H1 (cell line): ENCODE data around the gene TLR1. TPM values are rescaled to one million over a fixed set of nuclear protein-coding genes. Genes with fewer than 3 reads are reported as not detected.

Experiments used
- CTCF ChIA-PET: fragments of 300-600 bp; sonication (Branson Sonifier 250); formaldehyde crosslinking; loops from one replicate; lab custom pipeline; 2021; ENCODE audit not compliant: partially characterized antibody; lab: Charles Lee
- POLR2A ChIA-PET: fragments of 300-600 bp; sonication (Branson Sonifier 250); formaldehyde crosslinking; loops from one replicate; lab custom pipeline; 2021; ENCODE audit warnings: inconsistent platforms; ENCODE audit not compliant: partially characterized antibody; lab: Charles Lee
- DNase-seq, 2 experiments: peaks; one replicate each; pipeline versions ENCODE4 v3.0.0 to v3.0.0-alpha.2; 2010 to 2022; ENCODE audit warnings: low spot score in 2 of 2, low read depth in 1 of 2, mixed read lengths in 1 of 2
- FAIRE-seq: peaks from 2 replicates; lab custom pipeline; 2011; peaks lifted over from hg19 to GRCh38; lab: Jason Lieb, UNC
- H2AFZ ChIP-seq: 2 replicates; pipeline ENCODE4 v1.8.1; 2012; ENCODE audit warnings: low read length, inconsistent platforms
- H2AK5ac ChIP-seq: 2 replicates; pipeline ENCODE4 v1.6.1; 2013; ENCODE audit warnings: low read depth, low read length
- H2BK120ac ChIP-seq: replicated peaks from 2 replicates; pipeline ENCODE3; 2013; ENCODE audit warnings: low read depth, low read length, inconsistent platforms
- H2BK12ac ChIP-seq: 2 replicates; pipeline ENCODE4 v1.6.1; 2013; ENCODE audit warnings: low read depth, low read length
- H2BK15ac ChIP-seq: 2 replicates; pipeline ENCODE4 v1.6.1; 2013; ENCODE audit warnings: low read length
- H2BK20ac ChIP-seq: 2 replicates; pipeline ENCODE4 v1.6.1; 2013; ENCODE audit warnings: low read length
- H2BK5ac ChIP-seq: 2 replicates; pipeline ENCODE4 v1.6.1; 2013; ENCODE audit warnings: low read depth, low read length
- H3K14ac ChIP-seq: 2 replicates; pipeline ENCODE4 v1.6.1; 2013; ENCODE audit warnings: inconsistent platforms; ENCODE audit not compliant: insufficient read length
- H3K18ac ChIP-seq: 2 replicates; pipeline ENCODE4 v1.6.1; 2013; ENCODE audit warnings: low read length; ENCODE audit errors: extremely low read depth
- H3K23ac ChIP-seq: 2 replicates; pipeline ENCODE4 v1.6.1; 2013; ENCODE audit warnings: inconsistent platforms; ENCODE audit not compliant: insufficient read length
- H3K23me2 ChIP-seq: 2 replicates; pipeline ENCODE4 v1.6.1; 2013; ENCODE audit warnings: low read depth, low read length
- H3K27ac ChIP-seq: 2 replicates; pipeline ENCODE4 v1.6.1; 2011; ENCODE audit warnings: low read depth, low read length, inconsistent platforms
- H3K27me3 ChIP-seq, 4 experiments: replicated peaks in 1 of 4; 1 replicate in 1 of 4; 2 replicates in 3 of 4; pipeline versions ENCODE4 v1.6.1 to v1.8.1; 2011 to 2013; ENCODE audit warnings: low read length in 3 of 4, mild to moderate bottlenecking in 3 of 4, inconsistent platforms in 2 of 4, mixed read lengths in 2 of 4, moderate library complexity in 1 of 4; ENCODE audit not compliant: control insufficient read depth in 3 of 4, insufficient read depth in 3 of 4; ENCODE audit errors: extremely low read depth in 1 of 4
- H3K36me3 ChIP-seq, 4 experiments: 2 replicates each; pipeline versions ENCODE4 v1.6.1 to v1.8.1; 2011 to 2013; ENCODE audit warnings: mild to moderate bottlenecking in 4 of 4, low read length in 3 of 4, moderate library complexity in 2 of 4, control low read depth in 1 of 4, inconsistent platforms in 1 of 4; ENCODE audit not compliant: insufficient read depth in 4 of 4, control insufficient read depth in 2 of 4
- H3K4ac ChIP-seq: replicated peaks from 2 replicates; pipeline ENCODE3; 2013; ENCODE audit warnings: low read length, low read depth, mixed read lengths, inconsistent platforms; ENCODE audit not compliant: insufficient read length
- H3K4me1 ChIP-seq, 4 experiments: replicated peaks in 1 of 4; 1 replicate in 1 of 4; 2 replicates in 3 of 4; pipeline versions ENCODE4 v1.6.1 to v1.8.1; 2011 to 2013; ENCODE audit warnings: low read length in 3 of 4, inconsistent platforms in 2 of 4, mixed read lengths in 1 of 4; ENCODE audit not compliant: insufficient read depth in 4 of 4, control insufficient read depth in 3 of 4
- H3K4me2 ChIP-seq, 2 experiments: 2 replicates each; pipeline versions ENCODE4 v1.6.1 to v1.8.1; 2011 to 2013; ENCODE audit warnings: low read depth in 2 of 2, low read length in 2 of 2, control low read depth in 1 of 2, inconsistent platforms in 1 of 2, mild to moderate bottlenecking in 1 of 2; ENCODE audit not compliant: insufficient read depth in 1 of 2
- H3K4me3 ChIP-seq, 4 experiments: fragments of 200-600, 300-600 bp in 1 of 4; sonication (generic), shearing (Covaris generic), sonication (Bioruptor Twin) in 1 of 4; 2 replicates each; pipeline versions ENCODE4 v1.5.1 to v1.8.1; 2011 to 2016; ENCODE audit warnings: low read length in 4 of 4, low read depth in 3 of 4, control low read depth in 2 of 4, inconsistent platforms in 2 of 4, mild to moderate bottlenecking in 2 of 4, mixed read lengths in 1 of 4, moderate library complexity in 1 of 4; ENCODE audit not compliant: insufficient read depth in 2 of 4; ENCODE audit errors: extremely low read depth in 1 of 4
- H3K56ac ChIP-seq: replicated peaks from 2 replicates; pipeline ENCODE3; 2013; ENCODE audit warnings: low read depth, mild to moderate bottlenecking, mixed read lengths, low read length, inconsistent platforms; ENCODE audit not compliant: insufficient read length
- H3K79me1 ChIP-seq: 2 replicates; pipeline ENCODE4 v1.6.1; 2013; ENCODE audit warnings: low read depth, low read length, control low read depth
- H3K79me2 ChIP-seq, 2 experiments: 2 replicates each; pipeline versions ENCODE4 v1.6.1 to v1.8.1; 2012 to 2013; ENCODE audit warnings: low read length in 2 of 2, mild to moderate bottlenecking in 2 of 2, inconsistent platforms in 1 of 2; ENCODE audit not compliant: insufficient read depth in 2 of 2, control insufficient read depth in 1 of 2
- H3K9ac ChIP-seq, 4 experiments: replicated peaks in 1 of 4; 1 replicate in 1 of 4; 2 replicates in 3 of 4; pipeline versions ENCODE4 v1.6.1 to v1.8.1; 2011 to 2013; ENCODE audit warnings: low read depth in 3 of 4, low read length in 3 of 4, control low read depth in 2 of 4, mild to moderate bottlenecking in 2 of 4, moderate library complexity in 2 of 4, inconsistent platforms in 1 of 4; ENCODE audit errors: extremely low read depth in 1 of 4
- H3K9me3 ChIP-seq, 2 experiments: 2 replicates each; pipeline versions ENCODE4 v1.6.1 to v1.8.1; 2012 to 2013; ENCODE audit warnings: mild to moderate bottlenecking in 2 of 2, moderate library complexity in 2 of 2, control low read depth in 1 of 2, inconsistent platforms in 1 of 2, low read depth in 1 of 2, low read length in 1 of 2, mixed read lengths in 1 of 2; ENCODE audit not compliant: insufficient read depth in 2 of 2
- H4K20me1 ChIP-seq, 2 experiments: replicated peaks in 1 of 2; 2 replicates each; pipeline versions ENCODE3 to v1.8.1; 2011 to 2013; ENCODE audit warnings: inconsistent platforms in 2 of 2, low read length in 2 of 2, mild to moderate bottlenecking in 1 of 2; ENCODE audit not compliant: insufficient read depth in 2 of 2, control insufficient read depth in 1 of 2
- H4K5ac ChIP-seq: 2 replicates; pipeline ENCODE4 v1.6.1; 2013; ENCODE audit warnings: low read length, low read depth, mixed read lengths, inconsistent platforms; ENCODE audit not compliant: insufficient read length
- H4K8ac ChIP-seq: 2 replicates; pipeline ENCODE4 v1.8.0; 2013; ENCODE audit warnings: mild to moderate bottlenecking, moderate library complexity, low read length, inconsistent platforms; ENCODE audit not compliant: insufficient read depth; ENCODE audit errors: extremely low read depth
- H4K91ac ChIP-seq: replicated peaks from 2 replicates; pipeline ENCODE3; 2013; ENCODE audit warnings: low read length, mixed read lengths, inconsistent platforms; ENCODE audit not compliant: insufficient read length
- BCL11A ChIP-seq, 2 experiments: IDR thresholded peaks; one replicate each; pipeline ENCODE4 v1.6.1; 2011; ENCODE audit warnings: low read depth in 2 of 2, low read length in 2 of 2, mild to moderate bottlenecking in 2 of 2
- CBX8 ChIP-seq: fragments of 300-800, 300-1000 bp; sonication (generic); IDR thresholded peaks from 2 replicates; pipeline ENCODE4 v1.7.1; 2016; ENCODE audit warnings: low read depth, low read length, borderline replicate concordance
- CHD1 ChIP-seq: IDR thresholded peaks from 2 replicates; pipeline ENCODE4 v1.6.1; 2012; ENCODE audit warnings: low read depth, low read length, improper control_type of control experiment
- HDAC2 ChIP-seq, 2 experiments: fragments of 300-600 bp in 1 of 2; sonication (generic) in 1 of 2; IDR thresholded peaks; 2 replicates each; pipeline ENCODE4 v1.6.1; 2011 to 2012; ENCODE audit warnings: low read depth in 2 of 2, low read length in 2 of 2, mild to moderate bottlenecking in 2 of 2, moderate library complexity in 2 of 2, borderline replicate concordance in 1 of 2, inconsistent platforms in 1 of 2
- NANOG ChIP-seq: IDR thresholded peaks from 2 replicates; pipeline ENCODE4 v1.6.1; 2011; ENCODE audit warnings: low read length, low read depth, mild to moderate bottlenecking, inconsistent platforms; ENCODE audit not compliant: insufficient read depth, poor library complexity, severe bottlenecking
- POLR2AphosphoS5 ChIP-seq: IDR thresholded peaks from 2 replicates; pipeline ENCODE4 v1.6.1; 2011; ENCODE audit warnings: low read depth, low read length
- RBBP5 ChIP-seq: IDR thresholded peaks from 2 replicates; pipeline ENCODE4 v1.7.1; 2012; ENCODE audit warnings: low read depth, mild to moderate bottlenecking, inconsistent platforms, low read length, moderate library complexity, borderline replicate concordance
- RXRA ChIP-seq: IDR thresholded peaks from 2 replicates; pipeline ENCODE4 v1.6.1; 2011; ENCODE audit warnings: low read depth, mild to moderate bottlenecking, low read length, moderate library complexity; ENCODE audit not compliant: insufficient read depth
- TAF1 ChIP-seq: IDR thresholded peaks from 2 replicates; pipeline ENCODE4 v1.6.1; 2011; ENCODE audit warnings: mild to moderate bottlenecking, low read depth, low read length
- TCF12 ChIP-seq: IDR thresholded peaks from 2 replicates; pipeline ENCODE4 v1.6.1; 2011; ENCODE audit warnings: low read depth, mild to moderate bottlenecking, low read length
- WGBS, 2 experiments: shearing (Covaris generic) in 1 of 2; methylation state at CpG; one replicate each; pipeline versions ENCODE4 v1.1.6 to v1.1.7; 2013 to 2015; ENCODE audit warnings: low lambda C conversion rate in 2 of 2, mixed read lengths in 2 of 2, inconsistent platforms in 1 of 2, low coverage in 1 of 2, missing lambda C conversion rate in 1 of 2; ENCODE audit not compliant: insufficient replicate concordance in 2 of 2, insufficient coverage in 1 of 2, insufficient read length in 1 of 2; ENCODE audit errors: extremely low coverage in 1 of 2, missing lambda C conversion rate in 1 of 2; 5-methylcytosine and 5-hydroxymethylcytosine counted together
- polyA plus RNA-seq, 7 experiments: library from polyadenylated mRNA; depleted of rRNA in 3 of 7; stranded (reverse) in 5 of 7; unstranded in 2 of 7; fragments of >200 nt in 5 of 7; fragments of 200-250 nt in 2 of 7; gene quantifications; 1 replicate in 5 of 7; 2 replicates in 1 of 7; 4 replicates in 1 of 7; pipeline versions ENCODE4 v1.2.1 to v1.2.3, GENCODE V29; 2011 to 2013; ENCODE audit warnings: missing spikeins in 2 of 7, mixed read lengths in 2 of 7
- total RNA-seq: library from RNA; stranded (reverse); fragmentation: NEBNext Ultra II Directional; extraction: Animal tissue kit (Norgen Biotek cat#: 25700); gene quantifications from 2 replicates; pipeline ENCODE4 v1.2.1, GENCODE V29; 2021
- TF ChIP-seq, protein P1 (sequence below): IDR thresholded peaks from 2 replicates; pipeline ENCODE4 v1.6.1; 2012; ENCODE audit warnings: low read length, inconsistent platforms

Gene TLR1
- total and polyA plus RNA-seq, 2 of the 8 experiments (the other 6 are each of a cell fraction or from before 2014, with no cell fraction given) = not detected

DNA sequence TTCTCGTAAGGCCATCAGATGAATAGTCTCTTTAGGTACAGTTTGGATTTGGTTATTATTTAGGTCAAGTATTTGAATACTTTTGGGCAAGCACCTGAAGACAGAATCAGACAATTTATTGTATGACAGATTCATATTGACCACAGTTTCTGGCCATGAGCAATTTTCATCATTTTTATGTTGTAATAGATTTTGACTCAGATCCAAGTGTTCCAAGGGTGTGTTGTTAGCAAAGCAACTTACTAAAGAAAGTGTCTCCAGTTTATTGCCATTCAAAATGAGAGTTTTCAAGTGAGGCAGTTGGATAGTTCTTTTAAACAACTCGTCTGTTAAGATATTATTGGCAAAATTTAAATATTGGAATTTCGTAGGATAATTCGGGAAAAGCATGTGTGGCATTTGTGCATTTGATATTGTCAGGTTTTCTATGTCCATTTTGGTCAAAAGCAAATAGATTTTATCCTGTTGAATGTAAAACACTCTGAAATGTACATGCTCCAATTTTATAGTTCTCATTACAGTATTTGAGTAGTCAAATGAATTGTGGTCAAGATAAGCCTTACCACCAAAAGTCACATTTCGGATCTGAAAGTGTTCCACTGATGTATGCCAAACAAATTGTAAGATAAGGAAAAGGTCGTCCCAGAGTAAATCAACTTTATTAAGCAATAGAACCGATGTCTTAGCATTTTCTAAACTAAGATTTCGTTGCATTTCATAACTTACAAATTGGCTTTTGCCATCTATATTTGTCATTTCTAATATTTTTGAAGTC is 30.2 kb downstream of the TLR1 start:
- 87% methylated on average over 8 of the region's 8 CpGs; no CpG with 5 or more reads in 1 of the 2 experiments for WGBS, 2 experiments
- H2BK20ac ChIP-seq = no peak overlapping the region
- H2BK15ac ChIP-seq = no peak overlapping the region
- H3K79me1 ChIP-seq = no peaks in the 10 kb centered on the region
- no peak overlapping the region for H2AFZ ChIP-seq
- no peak overlapping the region for H3K27ac ChIP-seq
- no peaks in the 10 kb centered on the region for H3K4me1 ChIP-seq
- H3K23ac ChIP-seq = no peak overlapping the region
- no peak overlapping the region for H3K4me2 ChIP-seq
- POLR2A ChIA-PET = interaction anchor here (0.6 kb wide), 1 partner anchor 19 kb away, joined by 4 read pairs; no protein-coding TSS in a partner anchor
- no peak overlapping the region for H3K9ac ChIP-seq
- H4K8ac ChIP-seq = no peak overlapping the region
- no peaks in the 10 kb centered on the region for H3K23me2 ChIP-seq
- DNase-seq (no peak), FAIRE-seq (no peak)
- H3K14ac ChIP-seq = no peak overlapping the region
- H3K18ac ChIP-seq = no peak overlapping the region
- H2BK5ac ChIP-seq = no peak overlapping the region
- no peak overlapping the region for H4K5ac ChIP-seq
- H2AK5ac ChIP-seq = no peak overlapping the region
- no peak overlapping the region for H2BK12ac ChIP-seq
- no peak overlapping the region for H3K4me3 ChIP-seq
- no peaks in the 10 kb centered on the region for H3K79me2 ChIP-seq
- H3K9me3 ChIP-seq = no peaks in the 10 kb centered on the region
- CTCF ChIA-PET = interaction anchor here (0.5 to 2.0 kb wide), 5 partner anchors 8 to 571 kb away, joined by 3 to 18 read pairs (median 4); partner anchors contain the start of gene TLR10
- no peak overlapping the region for H3K4ac ChIP-seq
- no peaks in the 10 kb centered on the region for H3K27me3 ChIP-seq
- no peaks in the 10 kb centered on the region for H4K20me1 ChIP-seq
- no peak overlapping the region for H3K56ac ChIP-seq
- H3K36me3 ChIP-seq = no peaks in the 10 kb centered on the region
- no peak overlapping the region for H2BK120ac ChIP-seq
- no peak overlapping the region for H4K91ac ChIP-seq
- TF ChIP-seq POLR2AphosphoS5 (no peak), RBBP5 (no peak), NANOG (no peak), CHD1 (no peak), TCF12 (no peak), TAF1 (no peak), BCL11A (IDR thresholded peaks at IDR 0.05; ENCODE audit: low read depth in 2 of 2, low read length in 2 of 2) (no peak), HDAC2 (IDR thresholded peaks at IDR 0.05; ENCODE audit: borderline replicate concordance in 1 of 2, low read depth in 2 of 2, low read length in 2 of 2) (no peak), RXRA (no peak), CBX8 (no peak)
- TF ChIP-seq, protein P1, sequence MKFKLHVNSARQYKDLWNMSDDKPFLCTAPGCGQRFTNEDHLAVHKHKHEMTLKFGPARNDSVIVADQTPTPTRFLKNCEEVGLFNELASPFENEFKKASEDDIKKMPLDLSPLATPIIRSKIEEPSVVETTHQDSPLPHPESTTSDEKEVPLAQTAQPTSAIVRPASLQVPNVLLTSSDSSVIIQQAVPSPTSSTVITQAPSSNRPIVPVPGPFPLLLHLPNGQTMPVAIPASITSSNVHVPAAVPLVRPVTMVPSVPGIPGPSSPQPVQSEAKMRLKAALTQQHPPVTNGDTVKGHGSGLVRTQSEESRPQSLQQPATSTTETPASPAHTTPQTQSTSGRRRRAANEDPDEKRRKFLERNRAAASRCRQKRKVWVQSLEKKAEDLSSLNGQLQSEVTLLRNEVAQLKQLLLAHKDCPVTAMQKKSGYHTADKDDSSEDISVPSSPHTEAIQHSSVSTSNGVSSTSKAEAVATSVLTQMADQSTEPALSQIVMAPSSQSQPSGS = no peak
